ENCODE data around the gene DCHS1.

DCHS1 gene

GRCh38 chr11:6587360-6587953, 68.2 kb downstream of the DCHS1 start:
- DNase-seq: no peak

- no peak for DNase-seq
Observed at GRCh38 chr11:6586434-6587359, 68.9 kb downstream of the DCHS1 start.

DNA sequence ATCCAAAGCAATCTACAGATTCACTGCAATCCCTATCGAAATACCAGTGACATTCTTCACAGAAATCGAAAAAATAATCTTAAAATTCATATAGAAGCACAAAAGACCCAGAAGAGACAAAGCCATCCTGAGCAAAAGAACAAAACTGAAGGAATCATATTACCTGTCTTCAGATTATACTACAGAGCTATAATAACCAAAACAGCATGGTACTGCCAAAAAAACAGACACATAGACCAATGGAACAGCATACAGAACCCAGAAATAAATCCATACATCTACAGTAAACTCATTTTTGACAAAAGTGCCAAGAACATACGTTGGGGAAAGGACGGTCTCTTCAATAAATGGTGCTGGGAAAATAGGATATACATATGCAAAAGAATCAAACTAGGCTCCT, 71.1 kb downstream of the DCHS1 start:
- DNase-seq: no peak

DNA sequence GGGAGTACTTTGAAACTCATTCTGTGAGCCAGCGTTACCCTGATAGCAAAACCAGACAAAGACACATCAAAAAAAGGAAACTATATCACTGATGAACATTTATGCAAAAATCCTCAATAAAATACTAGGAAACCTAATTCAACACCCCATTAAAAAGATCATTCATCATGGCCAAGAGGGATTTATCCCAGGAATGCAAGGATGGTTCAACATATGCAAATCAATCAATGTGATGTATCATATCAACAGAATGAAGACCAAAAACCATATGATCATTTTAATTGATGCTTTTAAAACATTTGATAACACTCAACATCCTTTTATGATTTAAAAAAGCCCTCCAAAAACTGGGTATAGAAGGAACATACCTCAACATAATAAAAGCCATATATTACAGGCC, 72.0 kb downstream of the DCHS1 start:
- no peak for DNase-seq

DNA sequence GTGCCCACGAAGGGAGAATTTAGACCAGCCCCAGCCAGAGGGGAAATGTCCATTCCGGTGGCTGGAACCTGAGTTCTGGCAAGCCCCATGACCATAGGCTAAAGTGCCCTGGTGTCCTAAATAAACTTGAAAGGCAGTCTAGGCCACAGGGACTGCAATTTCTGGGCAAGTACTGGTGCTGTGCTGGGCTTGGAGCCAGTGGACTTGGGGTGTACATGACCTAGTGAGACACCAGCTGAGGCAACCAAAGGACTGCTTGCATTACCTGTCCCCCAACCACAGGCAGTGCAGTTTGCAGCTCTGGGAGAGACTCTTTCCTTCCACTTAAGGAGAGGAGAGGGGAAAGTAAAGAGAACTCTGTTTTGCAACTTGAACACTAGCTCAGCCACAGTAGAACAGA, 75.9 kb downstream of the DCHS1 start:
- DNase-seq: no peak

DNA sequence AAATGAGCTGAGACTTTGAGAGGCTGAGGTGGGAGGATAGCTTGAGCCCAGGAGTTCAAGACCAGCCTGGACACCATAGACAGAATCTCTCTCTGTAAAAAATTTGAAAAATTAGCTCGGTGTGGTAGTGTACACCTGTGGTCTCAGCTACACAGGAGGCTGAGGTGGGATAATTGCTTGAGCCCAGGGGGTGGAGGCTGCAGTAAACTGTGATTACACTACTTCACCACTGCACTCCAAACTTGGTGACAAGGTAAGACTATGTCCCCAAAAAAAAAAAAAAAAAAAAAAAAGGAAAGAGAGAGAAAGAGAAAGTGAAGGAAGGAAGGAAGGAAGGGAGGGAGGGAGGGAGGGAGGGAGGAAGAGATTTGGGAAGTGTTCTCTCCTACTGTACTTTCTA, 77.5 kb downstream of the DCHS1 start:
- no peak for DNase-seq

DNA sequence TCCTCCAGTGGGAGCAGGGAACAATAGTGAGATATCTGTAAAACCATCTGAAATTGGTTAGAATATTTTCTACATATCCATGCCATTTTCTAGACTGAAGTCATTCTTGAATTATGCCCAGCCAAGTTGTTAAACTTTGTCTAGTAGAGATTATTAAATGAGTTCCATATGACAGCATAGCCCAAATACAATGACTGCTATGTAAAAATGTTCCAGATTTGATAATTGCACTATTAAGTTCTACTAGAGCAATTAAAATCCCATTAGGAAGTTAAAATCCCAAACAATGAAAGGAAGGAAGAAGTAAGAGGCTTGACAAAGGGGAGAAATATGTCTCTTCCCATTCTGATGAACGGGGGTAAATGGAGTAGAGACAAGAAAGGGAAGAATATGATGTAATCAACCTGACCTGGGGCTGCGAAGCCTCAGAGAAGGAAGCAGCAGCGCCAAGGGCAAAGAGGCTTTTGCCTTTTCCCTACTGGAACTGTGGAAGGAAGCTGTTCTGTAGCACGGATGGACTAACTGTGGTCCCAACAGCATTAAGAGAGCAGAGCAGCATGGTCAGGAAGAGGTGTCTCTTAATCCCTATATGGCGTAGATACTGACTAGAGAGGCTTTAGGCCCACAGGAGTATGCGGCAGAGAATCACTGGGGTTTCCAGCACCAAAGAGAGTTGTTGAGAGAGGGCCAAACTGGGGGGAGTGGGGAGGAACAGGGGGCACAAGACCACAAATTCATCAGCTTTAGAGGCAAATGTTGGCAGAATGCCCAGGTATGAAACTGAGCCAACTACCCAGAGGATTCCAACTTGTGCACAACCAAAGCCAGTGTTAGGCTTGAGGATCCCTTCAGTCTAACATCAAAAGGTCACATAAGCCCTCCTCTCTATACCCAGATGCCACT, 78.9 kb downstream of the DCHS1 start:
- no peak for DNase-seq

- no peak for DNase-seq
Observed at GRCh38 chr11:6574816-6575715, 80.5 kb downstream of the DCHS1 start.

DNA sequence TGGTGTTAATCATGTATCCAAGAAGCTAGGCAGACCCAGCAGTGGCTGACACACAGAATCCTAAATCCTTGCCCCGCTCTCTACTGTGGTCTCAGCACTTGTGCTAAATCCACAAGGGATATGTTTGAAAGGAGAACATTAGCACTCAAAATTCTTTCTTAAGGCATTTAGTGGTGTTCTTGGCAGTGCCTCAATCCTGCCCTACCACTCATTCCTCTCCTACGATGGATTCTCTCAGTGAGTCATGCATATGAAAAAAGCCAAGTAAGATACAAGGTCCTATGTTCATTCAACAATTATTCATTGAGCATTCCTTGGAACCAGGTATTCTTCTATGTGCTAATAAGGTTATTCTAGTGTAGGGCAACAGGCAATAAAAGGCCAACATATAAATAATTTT, 83.4 kb downstream of the DCHS1 start:
- no peak for DNase-seq

DNA sequence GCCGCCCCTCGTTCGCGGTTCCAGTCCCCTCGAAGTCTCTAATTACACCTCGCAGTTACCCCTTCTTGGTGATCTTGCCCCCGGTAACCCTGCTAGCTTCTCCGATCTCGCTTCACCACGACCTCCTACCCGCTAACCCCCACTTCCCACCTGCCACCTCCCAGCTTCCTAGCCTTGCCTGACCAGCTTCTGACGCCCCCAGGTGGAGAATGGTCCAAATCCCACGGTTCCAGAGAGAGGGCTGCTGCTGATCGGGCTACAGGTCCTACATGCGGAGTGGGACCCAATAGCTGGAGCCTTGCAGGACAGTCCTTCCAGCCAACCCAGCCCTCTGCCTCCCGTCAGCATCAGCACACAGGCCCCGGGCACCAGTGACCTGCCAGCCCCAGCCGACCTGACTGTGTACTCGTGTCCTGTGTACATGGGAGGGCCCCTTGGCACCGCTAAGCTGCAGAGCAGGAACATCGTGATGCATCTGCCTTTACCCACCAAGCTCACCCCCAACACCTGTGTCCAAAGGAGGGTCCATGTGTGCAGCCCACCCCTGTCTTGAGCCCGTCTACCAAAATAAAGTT, 84.1 kb downstream of the DCHS1 start:
- DNase-seq: no peak

Measured in activated gamma-delta T cell treated with Interleukin-2 at 50 U/mL for 16 hours (primary cell).